H1 (cell line): Measurements from ENCODE around the gene ARID1B. TPM values are rescaled to one million over a fixed set of nuclear protein-coding genes. Genes with fewer than 3 reads are reported as not detected.
A peak's percentile ranks its signal among the peaks of the same experiment; 100 is the strongest.

Experiments
- CTCF ChIA-PET: fragments of 300-600 bp; sonication (Branson Sonifier 250); formaldehyde crosslinking; loops from one replicate; lab custom pipeline; 2021; ENCODE audit not compliant: partially characterized antibody; lab: Charles Lee
- POLR2A ChIA-PET: fragments of 300-600 bp; sonication (Branson Sonifier 250); formaldehyde crosslinking; loops from one replicate; lab custom pipeline; 2021; ENCODE audit warnings: inconsistent platforms; ENCODE audit not compliant: partially characterized antibody; lab: Charles Lee
- DNase-seq, 2 experiments: peaks; one replicate each; pipeline versions ENCODE4 v3.0.0 to v3.0.0-alpha.2; 2010 to 2022; ENCODE audit warnings: low spot score in 2 of 2, low read depth in 1 of 2, mixed read lengths in 1 of 2
- FAIRE-seq: peaks from 2 replicates; lab custom pipeline; 2011; peaks lifted over from hg19 to GRCh38; lab: Jason Lieb, UNC
- H2AFZ ChIP-seq: 2 replicates; pipeline ENCODE4 v1.8.1; 2012; ENCODE audit warnings: low read length, inconsistent platforms
- H2AK5ac ChIP-seq: 2 replicates; pipeline ENCODE4 v1.6.1; 2013; ENCODE audit warnings: low read depth, low read length
- H2BK120ac ChIP-seq: replicated peaks from 2 replicates; pipeline ENCODE3; 2013; ENCODE audit warnings: low read depth, low read length, inconsistent platforms
- H2BK12ac ChIP-seq: 2 replicates; pipeline ENCODE4 v1.6.1; 2013; ENCODE audit warnings: low read depth, low read length
- H2BK15ac ChIP-seq: 2 replicates; pipeline ENCODE4 v1.6.1; 2013; ENCODE audit warnings: low read length
- H2BK20ac ChIP-seq: 2 replicates; pipeline ENCODE4 v1.6.1; 2013; ENCODE audit warnings: low read length
- H2BK5ac ChIP-seq: 2 replicates; pipeline ENCODE4 v1.6.1; 2013; ENCODE audit warnings: low read depth, low read length
- H3K14ac ChIP-seq: 2 replicates; pipeline ENCODE4 v1.6.1; 2013; ENCODE audit warnings: inconsistent platforms; ENCODE audit not compliant: insufficient read length
- H3K18ac ChIP-seq: 2 replicates; pipeline ENCODE4 v1.6.1; 2013; ENCODE audit warnings: low read length; ENCODE audit errors: extremely low read depth
- H3K23ac ChIP-seq: 2 replicates; pipeline ENCODE4 v1.6.1; 2013; ENCODE audit warnings: inconsistent platforms; ENCODE audit not compliant: insufficient read length
- H3K23me2 ChIP-seq: 2 replicates; pipeline ENCODE4 v1.6.1; 2013; ENCODE audit warnings: low read depth, low read length
- H3K27ac ChIP-seq: 2 replicates; pipeline ENCODE4 v1.6.1; 2011; ENCODE audit warnings: low read depth, low read length, inconsistent platforms
- H3K27me3 ChIP-seq, 4 experiments: replicated peaks in 1 of 4; 1 replicate in 1 of 4; 2 replicates in 3 of 4; pipeline versions ENCODE4 v1.6.1 to v1.8.1; 2011 to 2013; ENCODE audit warnings: low read length in 3 of 4, mild to moderate bottlenecking in 3 of 4, inconsistent platforms in 2 of 4, mixed read lengths in 2 of 4, moderate library complexity in 1 of 4; ENCODE audit not compliant: control insufficient read depth in 3 of 4, insufficient read depth in 3 of 4; ENCODE audit errors: extremely low read depth in 1 of 4
- H3K36me3 ChIP-seq, 4 experiments: 2 replicates each; pipeline versions ENCODE4 v1.6.1 to v1.8.1; 2011 to 2013; ENCODE audit warnings: mild to moderate bottlenecking in 4 of 4, low read length in 3 of 4, moderate library complexity in 2 of 4, control low read depth in 1 of 4, inconsistent platforms in 1 of 4; ENCODE audit not compliant: insufficient read depth in 4 of 4, control insufficient read depth in 2 of 4
- H3K4ac ChIP-seq: replicated peaks from 2 replicates; pipeline ENCODE3; 2013; ENCODE audit warnings: low read length, low read depth, mixed read lengths, inconsistent platforms; ENCODE audit not compliant: insufficient read length
- H3K4me1 ChIP-seq, 4 experiments: replicated peaks in 1 of 4; 1 replicate in 1 of 4; 2 replicates in 3 of 4; pipeline versions ENCODE4 v1.6.1 to v1.8.1; 2011 to 2013; ENCODE audit warnings: low read length in 3 of 4, inconsistent platforms in 2 of 4, mixed read lengths in 1 of 4; ENCODE audit not compliant: insufficient read depth in 4 of 4, control insufficient read depth in 3 of 4
- H3K4me2 ChIP-seq, 2 experiments: 2 replicates each; pipeline versions ENCODE4 v1.6.1 to v1.8.1; 2011 to 2013; ENCODE audit warnings: low read depth in 2 of 2, low read length in 2 of 2, control low read depth in 1 of 2, inconsistent platforms in 1 of 2, mild to moderate bottlenecking in 1 of 2; ENCODE audit not compliant: insufficient read depth in 1 of 2
- H3K4me3 ChIP-seq, 4 experiments: fragments of 200-600, 300-600 bp in 1 of 4; sonication (generic), shearing (Covaris generic), sonication (Bioruptor Twin) in 1 of 4; 2 replicates each; pipeline versions ENCODE4 v1.5.1 to v1.8.1; 2011 to 2016; ENCODE audit warnings: low read length in 4 of 4, low read depth in 3 of 4, control low read depth in 2 of 4, inconsistent platforms in 2 of 4, mild to moderate bottlenecking in 2 of 4, mixed read lengths in 1 of 4, moderate library complexity in 1 of 4; ENCODE audit not compliant: insufficient read depth in 2 of 4; ENCODE audit errors: extremely low read depth in 1 of 4
- H3K56ac ChIP-seq: replicated peaks from 2 replicates; pipeline ENCODE3; 2013; ENCODE audit warnings: low read depth, mild to moderate bottlenecking, mixed read lengths, low read length, inconsistent platforms; ENCODE audit not compliant: insufficient read length
- H3K79me1 ChIP-seq: 2 replicates; pipeline ENCODE4 v1.6.1; 2013; ENCODE audit warnings: low read depth, low read length, control low read depth
- H3K79me2 ChIP-seq, 2 experiments: 2 replicates each; pipeline versions ENCODE4 v1.6.1 to v1.8.1; 2012 to 2013; ENCODE audit warnings: low read length in 2 of 2, mild to moderate bottlenecking in 2 of 2, inconsistent platforms in 1 of 2; ENCODE audit not compliant: insufficient read depth in 2 of 2, control insufficient read depth in 1 of 2
- H3K9ac ChIP-seq, 4 experiments: replicated peaks in 1 of 4; 1 replicate in 1 of 4; 2 replicates in 3 of 4; pipeline versions ENCODE4 v1.6.1 to v1.8.1; 2011 to 2013; ENCODE audit warnings: low read depth in 3 of 4, low read length in 3 of 4, control low read depth in 2 of 4, mild to moderate bottlenecking in 2 of 4, moderate library complexity in 2 of 4, inconsistent platforms in 1 of 4; ENCODE audit errors: extremely low read depth in 1 of 4
- H3K9me3 ChIP-seq, 2 experiments: 2 replicates each; pipeline versions ENCODE4 v1.6.1 to v1.8.1; 2012 to 2013; ENCODE audit warnings: mild to moderate bottlenecking in 2 of 2, moderate library complexity in 2 of 2, control low read depth in 1 of 2, inconsistent platforms in 1 of 2, low read depth in 1 of 2, low read length in 1 of 2, mixed read lengths in 1 of 2; ENCODE audit not compliant: insufficient read depth in 2 of 2
- H4K20me1 ChIP-seq, 2 experiments: replicated peaks in 1 of 2; 2 replicates each; pipeline versions ENCODE3 to v1.8.1; 2011 to 2013; ENCODE audit warnings: inconsistent platforms in 2 of 2, low read length in 2 of 2, mild to moderate bottlenecking in 1 of 2; ENCODE audit not compliant: insufficient read depth in 2 of 2, control insufficient read depth in 1 of 2
- H4K5ac ChIP-seq: 2 replicates; pipeline ENCODE4 v1.6.1; 2013; ENCODE audit warnings: low read length, low read depth, mixed read lengths, inconsistent platforms; ENCODE audit not compliant: insufficient read length
- H4K8ac ChIP-seq: 2 replicates; pipeline ENCODE4 v1.8.0; 2013; ENCODE audit warnings: mild to moderate bottlenecking, moderate library complexity, low read length, inconsistent platforms; ENCODE audit not compliant: insufficient read depth; ENCODE audit errors: extremely low read depth
- H4K91ac ChIP-seq: replicated peaks from 2 replicates; pipeline ENCODE3; 2013; ENCODE audit warnings: low read length, mixed read lengths, inconsistent platforms; ENCODE audit not compliant: insufficient read length
- CBX8 ChIP-seq: fragments of 300-800, 300-1000 bp; sonication (generic); IDR thresholded peaks from 2 replicates; pipeline ENCODE4 v1.7.1; 2016; ENCODE audit warnings: low read depth, low read length, borderline replicate concordance
- CHD1 ChIP-seq: IDR thresholded peaks from 2 replicates; pipeline ENCODE4 v1.6.1; 2012; ENCODE audit warnings: low read depth, low read length, improper control_type of control experiment
- CHD2 ChIP-seq: IDR thresholded peaks from 2 replicates; pipeline ENCODE4 v1.6.1; 2012; ENCODE audit warnings: low read length, improper control_type of control experiment
- CREB1 ChIP-seq: IDR thresholded peaks from 2 replicates; pipeline ENCODE4 v1.6.1; 2012; ENCODE audit warnings: inconsistent platforms
- NANOG ChIP-seq: IDR thresholded peaks from 2 replicates; pipeline ENCODE4 v1.6.1; 2011; ENCODE audit warnings: low read length, low read depth, mild to moderate bottlenecking, inconsistent platforms; ENCODE audit not compliant: insufficient read depth, poor library complexity, severe bottlenecking
- POU5F1 ChIP-seq: IDR thresholded peaks from 2 replicates; pipeline ENCODE4 v1.6.1; 2011; ENCODE audit warnings: low read depth, mild to moderate bottlenecking, low read length, moderate library complexity
- RAD21 ChIP-seq, 2 experiments: IDR thresholded peaks in 1 of 2; conservative IDR thresholded peaks in 1 of 2; 2 replicates each; pipeline ENCODE4 v1.6.1; 2011; ENCODE audit warnings: low read depth in 2 of 2, low read length in 2 of 2, improper control_type of control experiment in 1 of 2, inconsistent platforms in 1 of 2, mild to moderate bottlenecking in 1 of 2, moderate library complexity in 1 of 2
- RFX5 ChIP-seq: IDR thresholded peaks from 2 replicates; pipeline ENCODE4 v1.6.1; 2011; ENCODE audit warnings: low read depth, low read length, improper control_type of control experiment, borderline replicate concordance
- RNF2 ChIP-seq: fragments of 200-900, 300-1000 bp; sonication (generic); IDR thresholded peaks from 2 replicates; pipeline ENCODE4 v1.7.1; 2016; ENCODE audit warnings: borderline replicate concordance, low read depth, mild to moderate bottlenecking, antibody characterized with exemption, low read length; ENCODE audit not compliant: poor library complexity, severe bottlenecking; ENCODE audit errors: missing control alignments
- SIX5 ChIP-seq: IDR thresholded peaks from 2 replicates; pipeline ENCODE4 v1.6.1; 2011; ENCODE audit warnings: mild to moderate bottlenecking, low read depth, low read length
- ZNF274 ChIP-seq: IDR thresholded peaks from 2 replicates; pipeline ENCODE4 v1.7.0; 2012; ENCODE audit warnings: low read length, borderline replicate concordance; ENCODE audit errors: extremely low read depth
- WGBS, 2 experiments: shearing (Covaris generic) in 1 of 2; methylation state at CpG; one replicate each; pipeline versions ENCODE4 v1.1.6 to v1.1.7; 2013 to 2015; ENCODE audit warnings: low lambda C conversion rate in 2 of 2, mixed read lengths in 2 of 2, inconsistent platforms in 1 of 2, low coverage in 1 of 2, missing lambda C conversion rate in 1 of 2; ENCODE audit not compliant: insufficient replicate concordance in 2 of 2, insufficient coverage in 1 of 2, insufficient read length in 1 of 2; ENCODE audit errors: extremely low coverage in 1 of 2, missing lambda C conversion rate in 1 of 2; 5-methylcytosine and 5-hydroxymethylcytosine counted together
- polyA plus RNA-seq, 7 experiments: library from polyadenylated mRNA; depleted of rRNA in 3 of 7; stranded (reverse) in 5 of 7; unstranded in 2 of 7; fragments of >200 nt in 5 of 7; fragments of 200-250 nt in 2 of 7; gene quantifications; 1 replicate in 5 of 7; 2 replicates in 1 of 7; 4 replicates in 1 of 7; pipeline versions ENCODE4 v1.2.1 to v1.2.3, GENCODE V29; 2011 to 2013; ENCODE audit warnings: missing spikeins in 2 of 7, mixed read lengths in 2 of 7
- total RNA-seq: library from RNA; stranded (reverse); fragmentation: NEBNext Ultra II Directional; extraction: Animal tissue kit (Norgen Biotek cat#: 25700); gene quantifications from 2 replicates; pipeline ENCODE4 v1.2.1, GENCODE V29; 2021

ARID1B gene
- total and polyA plus RNA-seq, 2 of the 8 experiments (the other 6 are each of a cell fraction or from before 2014, with no cell fraction given), result 24.3 to 70.3 TPM

GRCh38 chr6:157070403-157071107 lies 293.4 kb downstream of the ARID1B start:
- H3K23ac ChIP-seq, result no peak overlapping the region
- no peaks in the 10 kb centered on the region for H3K79me1 ChIP-seq
- H3K36me3 ChIP-seq, result no peaks in the 10 kb centered on the region
- H3K23me2 ChIP-seq, result no peaks in the 10 kb centered on the region
- H4K20me1 ChIP-seq, result peaks cover 0 to 2% of the 10 kb centered on the region in 2 experiments
- peak overlapping the region; percentile 3 to 34; a peak in 2 of 4 replicates for H3K4me2 ChIP-seq
- no peak overlapping the region for H3K4ac ChIP-seq
- peaks cover 0 to 70% of the 10 kb centered on the region in 2 experiments; a peak in 2 of 4 replicates for H3K79me2 ChIP-seq
- no peaks in the 10 kb centered on the region for H3K27me3 ChIP-seq
- H3K27ac ChIP-seq, result no peak overlapping the region
- FAIRE-seq (no peak), DNase-seq (no peak)
- ChIA-PET POLR2A (interaction anchor here (1.1 to 3.5 kb wide), 2 partner anchors 9 to 19 kb away, joined by 3 to 15 read pairs; no protein-coding TSS in a partner anchor), CTCF (interaction anchor here (0.9 to 2.1 kb wide), 6 partner anchors 10 to 89 kb away, joined by 3 to 8 read pairs (median 6); no protein-coding TSS in a partner anchor)
- H2AK5ac ChIP-seq, result no peak overlapping the region; the same call in 1 of the 2 replicates
- H4K8ac ChIP-seq, result no peak overlapping the region
- peaks cover 0 to 15% (median 9%) of the 10 kb centered on the region in 4 experiments; a peak in 5 of 7 replicates for H3K4me1 ChIP-seq
- H3K9me3 ChIP-seq, result no peaks in the 10 kb centered on the region
- no peak overlapping the region; the same call in 1 of the 2 replicates for H3K18ac ChIP-seq
- H3K4me3 ChIP-seq, result peak overlapping the region in 1 of 4 experiments; percentile 16; a peak in 1 of 8 replicates
- no peak overlapping the region for H2BK12ac ChIP-seq
- H2AFZ ChIP-seq, result no peak overlapping the region
- H3K9ac ChIP-seq, result no peak overlapping the region
- H4K5ac ChIP-seq, result no peak overlapping the region
- 61% methylated on average over 8 of the region's 8 CpGs; no CpG with 5 or more reads in 1 of the 2 experiments for WGBS, 2 experiments
- H2BK120ac ChIP-seq, result no peak overlapping the region
- no peak overlapping the region for H3K14ac ChIP-seq
- no peak overlapping the region for H2BK15ac ChIP-seq
- H2BK5ac ChIP-seq, result no peak overlapping the region
- no peak overlapping the region for H2BK20ac ChIP-seq
- no peak overlapping the region for H3K56ac ChIP-seq
- no peak overlapping the region for H4K91ac ChIP-seq
- no peak for TF ChIP-seq POU5F1
- no peak for TF ChIP-seq RAD21 (IDR thresholded peaks at IDR 0.05 in 1 of 2, conservative IDR thresholded peaks at IDR 0.05 in 1 of 2; ENCODE audit: low read depth in 2 of 2, low read length in 2 of 2)
- no peak for TF ChIP-seq RFX5
- TF ChIP-seq RNF2, result no peak
- TF ChIP-seq NANOG, result no peak
- TF ChIP-seq CHD2, result no peak
- no peak for TF ChIP-seq ZNF274
- no peak for TF ChIP-seq CREB1
- no peak for TF ChIP-seq CBX8
- TF ChIP-seq SIX5, result no peak
- no peak for TF ChIP-seq CHD1
